Activated CD4-positive, alpha-beta T cell treated with anti-CD3 and anti-CD28 coated beads, Interleukin-2, Interleukin-4, amounts not matched to agents 100 ng/mL and 50 ng/mL, durations not matched to agents 16 hours and 8 hours (primary cell): Measurements from ENCODE around the gene SRP68.
"Not testable (repeated sequence)": the region's sequence is repeated elsewhere in the genome, so short reads cannot be mapped to it uniquely, and the experiment has no call there.

Experiments used
- DNase-seq: peaks from one replicate; pipeline ENCODE4 v3.0.0-alpha.2; 2020; ENCODE audit warnings: low spot score

SRP68 gene

GRCh38 chr17:76089680-76090516 lies 17.6 kb upstream of the SRP68 start:
- no peak for DNase-seq

GRCh38 chr17:76088868-76089576 lies 16.7 kb upstream of the SRP68 start:
- DNase-seq = no peak

DNA sequence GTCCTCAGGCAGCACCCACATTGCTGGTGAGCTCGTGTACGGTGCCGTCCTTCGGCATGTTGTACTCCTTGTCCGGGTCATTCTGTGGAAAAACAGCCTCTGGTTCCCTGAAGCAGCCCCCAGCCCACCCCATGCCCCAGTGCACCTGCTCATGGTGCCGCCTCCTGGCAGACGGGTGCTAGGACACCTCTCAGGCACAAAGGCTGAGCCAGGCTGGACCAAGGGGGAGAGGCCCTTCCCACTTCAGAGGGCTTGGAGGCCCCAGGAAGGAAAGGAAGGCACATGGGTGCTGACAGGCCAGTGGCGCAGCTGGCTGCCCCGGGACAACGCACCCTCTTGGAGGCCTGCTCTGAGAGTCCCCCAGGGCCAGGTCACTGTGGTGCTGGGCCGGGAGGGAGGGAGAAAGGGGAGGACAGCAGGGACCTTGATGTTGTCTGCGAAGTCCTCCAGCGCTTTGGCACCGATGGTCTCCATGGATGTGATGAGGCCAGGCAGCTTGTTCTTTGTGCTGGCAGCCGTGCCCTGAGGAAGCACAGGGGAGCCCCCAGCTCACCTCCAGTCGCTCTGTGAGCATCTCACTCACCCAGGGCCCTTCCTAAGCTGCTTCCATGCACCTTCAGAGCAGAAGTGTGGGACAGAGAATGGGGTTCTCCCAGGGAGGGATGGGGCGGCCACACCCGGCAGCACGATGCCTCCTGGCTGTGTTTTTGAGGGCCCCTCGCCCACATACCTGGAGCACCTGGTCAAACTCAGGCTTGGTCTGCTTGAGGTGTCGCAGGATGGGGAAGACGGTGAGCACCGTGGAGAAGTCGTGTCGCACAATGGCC lies 15.9 kb upstream of the SRP68 start:
- DNase-seq = no peak

DNA sequence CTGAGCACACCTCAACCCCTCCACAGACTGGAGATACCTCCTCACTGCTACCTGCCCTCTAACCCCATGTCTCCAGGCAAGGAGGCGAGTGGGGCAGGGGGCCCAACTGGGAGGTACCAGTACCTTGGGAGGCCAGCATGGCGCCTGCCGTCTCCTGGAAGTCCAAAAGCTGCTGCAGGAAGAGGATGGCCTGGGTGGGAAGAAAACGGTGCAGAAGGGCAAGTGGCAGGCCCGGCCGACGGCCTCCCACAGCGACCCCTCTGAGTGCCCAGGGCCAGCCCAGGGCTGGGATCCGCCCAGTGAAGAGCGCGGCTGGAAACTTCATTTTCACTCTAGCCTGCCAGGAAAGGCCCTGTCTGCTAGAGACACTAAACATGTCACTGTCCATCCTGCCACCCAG lies 15.2 kb upstream of the SRP68 start:
- DNase-seq = no peak

DNA sequence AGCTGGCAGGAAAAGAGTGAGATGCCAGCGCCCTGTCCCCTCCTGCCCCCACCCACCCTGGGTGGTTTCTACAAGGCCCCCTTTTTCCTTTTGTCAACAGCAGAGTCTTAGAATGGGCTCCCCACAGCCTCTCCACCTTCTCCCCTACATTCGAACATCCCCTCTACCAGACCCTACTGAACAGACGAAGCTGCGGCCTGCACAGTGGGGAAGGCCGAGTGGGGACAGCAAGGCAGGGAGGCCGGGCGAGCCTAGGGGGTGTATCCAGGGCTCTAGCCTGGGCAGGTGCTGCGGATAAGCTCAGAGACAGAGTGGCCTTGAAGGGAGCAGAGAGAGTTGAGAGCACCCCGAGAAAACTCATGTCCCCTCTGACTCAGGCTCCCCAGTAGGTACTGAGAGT lies 14.1 kb upstream of the SRP68 start:
- no peak for DNase-seq

DNA sequence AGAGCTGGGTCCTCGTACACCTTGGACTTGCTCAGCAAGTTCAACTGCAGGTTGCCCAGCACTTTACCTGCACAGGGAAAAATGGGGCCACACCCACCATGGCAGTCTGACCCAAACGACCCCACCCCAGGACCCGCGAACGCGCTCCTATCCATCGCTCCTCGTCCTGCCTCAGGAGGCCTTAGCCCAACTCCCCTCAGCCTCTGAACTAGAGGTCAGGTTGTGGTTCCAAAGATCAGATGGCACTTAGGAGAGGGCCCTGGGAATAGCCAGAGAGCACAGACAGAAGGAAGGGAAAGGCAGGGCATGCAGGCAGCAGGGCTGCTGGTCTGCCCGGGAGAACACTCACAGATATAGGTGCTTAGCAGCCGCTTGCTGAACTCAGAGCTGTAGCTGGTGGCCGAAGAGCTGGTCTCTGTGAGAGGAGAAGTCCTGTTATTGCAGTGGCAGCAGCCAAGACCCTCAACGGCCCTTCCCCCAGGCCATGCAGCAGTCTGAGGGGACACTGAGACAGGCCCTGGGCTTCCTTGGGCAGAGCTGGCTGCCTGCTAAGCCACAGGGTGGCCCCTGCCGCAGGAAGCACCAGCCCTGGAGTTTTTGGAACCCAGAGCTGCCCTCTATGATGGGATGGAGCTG lies 13.5 kb upstream of the SRP68 start:
- no peak for DNase-seq

DNA sequence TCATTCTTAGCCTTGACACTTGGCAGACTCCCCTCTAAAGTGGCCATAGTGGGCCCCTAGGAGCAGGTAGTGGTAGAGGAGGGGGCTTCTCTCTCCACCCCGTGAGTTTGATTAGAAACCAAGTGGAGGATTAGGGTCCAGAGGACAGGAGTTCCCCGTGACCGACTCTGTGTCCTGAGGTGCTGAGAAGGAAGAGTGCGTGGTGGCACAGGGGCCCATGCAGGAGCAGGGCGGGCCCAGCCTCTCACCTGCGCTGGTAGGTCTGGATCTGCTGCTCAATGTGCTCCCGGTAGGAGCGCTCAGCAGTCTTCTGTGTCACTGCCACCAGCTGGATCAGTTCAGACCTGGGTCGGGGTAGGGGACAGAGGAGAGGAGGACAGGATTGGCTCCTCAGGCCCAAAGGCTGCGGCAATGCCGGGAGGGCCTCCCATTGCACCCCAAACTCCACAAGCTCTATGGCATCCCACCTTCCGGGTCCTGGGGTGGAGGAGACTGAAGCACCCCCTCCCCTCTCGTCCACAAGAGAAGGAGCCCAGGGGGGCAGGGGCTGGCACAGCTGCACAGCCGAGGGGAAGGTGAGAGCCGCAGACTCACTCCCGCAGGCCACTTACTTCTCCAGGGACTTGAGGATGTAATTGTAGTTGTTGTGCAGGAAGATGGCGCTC lies 12.9 kb upstream of the SRP68 start:
- no peak for DNase-seq

GRCh38 chr17:76083536-76084182 lies 11.3 kb upstream of the SRP68 start:
- no peak for DNase-seq

- DNase-seq = no peak
Observed at GRCh38 chr17:76082326-76083251, 10.3 kb upstream of the SRP68 start.

GRCh38 chr17:76081295-76082210 lies 9.2 kb upstream of the SRP68 start:
- no peak for DNase-seq

- no peak for DNase-seq
Observed at GRCh38 chr17:76080768-76081287, 8.5 kb upstream of the SRP68 start.

- DNase-seq = no peak
Observed at GRCh38 chr17:76079956-76080767, 7.8 kb upstream of the SRP68 start.

- no peak for DNase-seq
Observed at GRCh38 chr17:76079535-76079955, 7.2 kb upstream of the SRP68 start.

DNA sequence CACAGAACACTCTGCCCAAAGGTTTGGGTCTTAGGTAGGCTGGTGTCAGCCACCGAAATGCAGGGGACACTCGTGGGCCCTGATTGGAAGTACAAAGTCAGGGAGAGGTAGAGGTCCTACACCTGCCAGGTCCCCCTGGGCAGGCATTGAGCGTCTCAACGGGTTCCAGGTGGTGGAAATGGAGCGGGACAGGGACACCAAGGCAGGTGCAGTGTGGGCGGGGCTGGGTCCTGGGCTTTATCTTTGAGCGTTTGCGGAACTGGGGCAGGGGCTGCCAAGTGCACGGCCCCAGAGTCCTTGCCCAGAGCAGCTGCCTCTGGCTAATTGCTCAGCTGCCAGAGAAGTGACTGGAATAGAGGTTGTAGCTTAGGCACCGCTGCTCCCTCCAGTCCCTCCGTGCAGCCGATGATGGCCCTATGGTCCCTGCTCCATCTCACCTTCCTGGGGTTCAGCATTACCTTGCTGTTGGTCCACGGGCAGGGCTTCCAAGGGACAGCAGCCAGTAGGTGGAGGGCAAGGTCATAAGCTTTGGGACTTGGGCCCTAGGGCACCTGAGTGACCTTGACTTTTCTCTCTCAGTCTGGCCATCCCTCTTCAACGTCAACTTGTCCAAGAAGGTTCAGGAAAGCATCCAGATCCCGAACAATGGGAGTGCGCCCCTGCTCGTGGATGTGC lies 6.7 kb upstream of the SRP68 start, which contains the start of gene ZACN:
TSS of gene ZACN (plus strand) at position 323 of the 675 bp plus-strand sequence. CDS start at position 406, 83 bp downstream.
- no peak for DNase-seq

GRCh38 chr17:76078370-76078769 lies 6.1 kb upstream of the SRP68 start:
- not testable (repeated sequence) for DNase-seq

- no peak for DNase-seq
Observed at GRCh38 chr17:76077584-76078110, 5.3 kb upstream of the SRP68 start.
